ENCODE results near the gene BICDL2. TPM values are rescaled to one million over a fixed set of nuclear protein-coding genes. Genes with fewer than 3 reads are reported as not detected.

Gene BICDL2
- total and polyA plus RNA-seq, 2 of the 4 experiments (the other 2 are of a cell fraction), result 0.17 to 0.18 TPM

GRCh38 chr16:2990891-2991290 lies 45.9 kb downstream of the BICDL2 start:
- peaks cover 28% of the 10 kb centered on the region for H3K27me3 ChIP-seq (ENCODE audit: control insufficient read depth, insufficient read depth, low read length)
- TF ChIP-seq CEBPB (IDR thresholded peaks at IDR 0.05; ENCODE audit: low read depth, low read length) (no peak), MXI1 (IDR thresholded peaks at IDR 0.05; ENCODE audit: borderline replicate concordance, low read depth, low read length) (no peak), RFX5 (IDR thresholded peaks at IDR 0.05; ENCODE audit: low read depth, low read length) (no peak), RAD21 (IDR thresholded peaks at IDR 0.05; ENCODE audit: low read length) (no peak), ELK1 (IDR thresholded peaks at IDR 0.05; ENCODE audit: borderline replicate concordance, low read depth, low read length) (no peak), BHLHE40 (IDR thresholded peaks at IDR 0.05; ENCODE audit: low read depth, low read length) (no peak), CTCF (conservative IDR thresholded peaks at IDR 0.05; ENCODE audit: low read depth, low read length) (no peak), USF2 (IDR thresholded peaks at IDR 0.05; ENCODE audit: low read depth, low read length) (no peak), NFE2L2 (IDR thresholded peaks at IDR 0.05; ENCODE audit: low read depth, low read length) (no peak), MAFK (IDR thresholded peaks at IDR 0.05; ENCODE audit: low read depth, low read length) (no peak), POLR2A (IDR thresholded peaks at IDR 0.05; ENCODE audit: low read depth, low read length) (no peak), CHD1 (IDR thresholded peaks at IDR 0.05; ENCODE audit: low read depth, low read length) (no peak), FOS (IDR thresholded peaks at IDR 0.05; ENCODE audit: low read depth, low read length) (no peak), SMC3 (IDR thresholded peaks at IDR 0.05; ENCODE audit: low read depth, low read length) (no peak), MAZ (IDR thresholded peaks at IDR 0.05; ENCODE audit: borderline replicate concordance, low read depth, low read length) (no peak), RCOR1 (IDR thresholded peaks at IDR 0.05; ENCODE audit: insufficient replicate concordance, low read length) (no peak)
- no peak for DNase-seq
- no peak overlapping the region for H3K4me2 ChIP-seq (ENCODE audit: low read depth, low read length)
- intact Hi-C loops (cut with micrococcal nuclease), result no loop called here
- WGBS, 2 experiments (ENCODE audit: extremely low coverage in 2 of 2, insufficient read length in 1 of 2), result no CpG with 5 or more reads among the region's 10 CpGs
- H4K20me1 ChIP-seq (ENCODE audit: insufficient read depth, low read length), result no peaks in the 10 kb centered on the region
- H4K5ac ChIP-seq (ENCODE audit: low read depth, low read length), result no peak overlapping the region
- H3K56ac ChIP-seq (ENCODE audit: extremely low read depth, insufficient read depth, low read length), result no peak overlapping the region
- ChIA-PET CTCF (no interaction called here), POLR2A (ENCODE audit: unreplicated experiment) (no interaction called here)
- no peak overlapping the region for H2BK120ac ChIP-seq (ENCODE audit: low read depth, low read length)
- no TSS peak for BruUV-seq (replicated peaks)
- no peaks in the 10 kb centered on the region for H3K9me3 ChIP-seq (ENCODE audit: control insufficient read depth, insufficient read depth, low read length)
- no peak overlapping the region for H2BK15ac ChIP-seq (ENCODE audit: low read depth, low read length)
- H2AK9ac ChIP-seq (replicated peaks; ENCODE audit: low read depth, low read length, poor library complexity), result no peak overlapping the region
- H3K23ac ChIP-seq (ENCODE audit: low read depth, low read length), result no peak overlapping the region
- H3K79me1 ChIP-seq (ENCODE audit: low read depth in 1 of 2, low read length in 2 of 2), result no peaks in the 10 kb centered on the region
- no peak overlapping the region for H3K9ac ChIP-seq (ENCODE audit: low read depth, low read length)
- H3K4ac ChIP-seq (ENCODE audit: low read depth, low read length), result no peak overlapping the region
- H2AK5ac ChIP-seq (ENCODE audit: low read depth, low read length), result no peak overlapping the region
- no peak overlapping the region for H3K14ac ChIP-seq (replicated peaks; ENCODE audit: low read depth, low read length)
- H2BK5ac ChIP-seq (ENCODE audit: low read depth, low read length, poor library complexity, severe bottlenecking), result no peak overlapping the region
- H4K91ac ChIP-seq (ENCODE audit: insufficient read depth, low read depth, low read length), result no peak overlapping the region
- ATAC-seq (ENCODE audit: low read depth), result no peak
- in situ Hi-C loops (cut with MboI; ENCODE audit: low sequenced_read_pairs), result no loop called here
- no peak overlapping the region for H2BK20ac ChIP-seq (ENCODE audit: low read depth, low read length)
- H3K18ac ChIP-seq (ENCODE audit: low read depth, low read length), result no peak overlapping the region
- H3K4me1 ChIP-seq (ENCODE audit: control insufficient read depth, insufficient read depth, low read length), result no peaks in the 10 kb centered on the region
- no peak overlapping the region for H3K27ac ChIP-seq (ENCODE audit: insufficient read depth, low read length)
- H3K36me3 ChIP-seq (ENCODE audit: control insufficient read depth, insufficient read depth, low read length), result no peaks in the 10 kb centered on the region
- H4K8ac ChIP-seq (ENCODE audit: low read depth in 2 of 2, low read length in 2 of 2), result no peak overlapping the region
- no peaks in the 10 kb centered on the region for H3K9me1 ChIP-seq (ENCODE audit: insufficient read depth, low read length)
- no peak overlapping the region for H3K4me3 ChIP-seq (ENCODE audit: insufficient read depth, low read depth, low read length)
- dilution Hi-C loops (cut with HindIII; ENCODE audit: low sequenced_read_pairs, unreplicated experiment), result no loop called here
- H2AFZ ChIP-seq (replicated peaks; ENCODE audit: low read length, poor library complexity), result no peak overlapping the region

All from IMR-90 (cell line).